Right forelimb (tissue), 1 donor: Measurements from ENCODE around the gene VGLL4.

Source experiments
- DNase-seq: peaks from one replicate; pipeline ENCODE4 v3.0.0-alpha.2; 2018

The VGLL4 gene

GRCh38 chr3:11625376-11626083 is 18.2 kb downstream of the VGLL4 start:
- no peak for DNase-seq

- DNase-seq = no peak
These were observed 18.9 kb downstream of the VGLL4 start for GRCh38 chr3:11624704-11625375.

GRCh38 chr3:11624161-11624560 is 19.6 kb downstream of the VGLL4 start:
- DNase-seq = no peak

GRCh38 chr3:11622586-11623550 is 20.8 kb downstream of the VGLL4 start:
- no peak for DNase-seq

- DNase-seq = no peak
These were observed 22.6 kb downstream of the VGLL4 start for GRCh38 chr3:11621077-11621476.

- no peak for DNase-seq
These were observed 23.6 kb downstream of the VGLL4 start for GRCh38 chr3:11619946-11620652.

GRCh38 chr3:11619461-11619860 is 24.3 kb downstream of the VGLL4 start:
- DNase-seq = no peak

- no peak for DNase-seq
These were observed 24.8 kb downstream of the VGLL4 start for GRCh38 chr3:11618904-11619303.

GRCh38 chr3:11616551-11616950 is 27.2 kb downstream of the VGLL4 start:
- no peak for DNase-seq

GRCh38 chr3:11613851-11614487 is 29.7 kb downstream of the VGLL4 start:
- peak; percentile 59 for DNase-seq

- no peak for DNase-seq
These were observed 30.4 kb downstream of the VGLL4 start for GRCh38 chr3:11613319-11613718.

GRCh38 chr3:11612515-11613188 is 31.1 kb downstream of the VGLL4 start:
- no peak for DNase-seq

- DNase-seq = no peak
These were observed 32.3 kb downstream of the VGLL4 start for GRCh38 chr3:11611341-11611799.

- no peak for DNase-seq
These were observed 32.9 kb downstream of the VGLL4 start for GRCh38 chr3:11610700-11611275.

- peak; percentile 58 for DNase-seq
These were observed 33.6 kb downstream of the VGLL4 start for GRCh38 chr3:11610044-11610671.

GRCh38 chr3:11609481-11609880 is 34.2 kb downstream of the VGLL4 start:
- no peak for DNase-seq

- DNase-seq = no peak
These were observed 35.9 kb downstream of the VGLL4 start for GRCh38 chr3:11607816-11608215.

GRCh38 chr3:11606865-11607440 is 36.8 kb downstream of the VGLL4 start:
- no peak for DNase-seq

- DNase-seq = no peak
These were observed 37.5 kb downstream of the VGLL4 start for GRCh38 chr3:11606090-11606784.

- DNase-seq = no peak
These were observed 38.3 kb downstream of the VGLL4 start for GRCh38 chr3:11605398-11605797.
